Gastroesophageal sphincter (tissue), 4 donors: ENCODE results near the gene RPL4. TPM values are rescaled to one million over a fixed set of nuclear protein-coding genes. Genes with fewer than 3 reads are reported as not detected.
"Not testable (repeated sequence)": the region's sequence is repeated elsewhere in the genome, so short reads cannot be mapped to it uniquely, and the experiment has no call there.

Source experiments
- ATAC-seq: fragments of 150-250 bp; one replicate; pipeline ENCODE4 v1.9.1; 2016; ENCODE audit warnings: mild to moderate bottlenecking, moderate library complexity
- H3K27ac ChIP-seq, 4 donors: fragments of 200-600 bp; sonication (generic) in 3 of 4; 1 replicate in 3 of 4; 2 replicates in 1 of 4; pipeline ENCODE4 v1.5.1; 2016 to 2019
- H3K27me3 ChIP-seq: fragments of 200-600 bp; sonication (generic); one replicate; pipeline ENCODE4 v1.5.1; 2019
- H3K36me3 ChIP-seq, 2 donors: fragments of 200-600 bp; sonication (generic); one replicate each; pipeline ENCODE4 v1.5.1; 2019; ENCODE audit warnings: control low read depth in 1 of 2
- H3K4me1 ChIP-seq, 3 donors: fragments of 200-600 bp; sonication (generic); 1 replicate in 2 of 3; 2 replicates in 1 of 3; pipeline ENCODE4 v1.5.1; 2016 to 2019; ENCODE audit warnings: control low read depth in 2 of 3
- H3K4me3 ChIP-seq, 2 donors: fragments of 200-600 bp; sonication (generic); one replicate each; pipeline ENCODE4 v1.5.1; 2019; ENCODE audit warnings: mild to moderate bottlenecking in 1 of 2, moderate library complexity in 1 of 2
- H3K9me3 ChIP-seq, 3 donors: fragments of 200-600 bp; sonication (generic); one replicate each; pipeline ENCODE4 v1.5.1; 2017 to 2019; ENCODE audit warnings: control low read depth in 2 of 3
- EP300 ChIP-seq: sonication (generic); formaldehyde crosslinking; IDR thresholded peaks from one replicate; pipeline ENCODE4 v1.6.1; 2017; ENCODE audit warnings: antibody characterized with exemption, mild to moderate bottlenecking
- POLR2A ChIP-seq, 2 donors: fragments of 450-650 bp; IDR thresholded peaks; one replicate each; pipeline ENCODE4 v1.6.1; 2017; ENCODE audit warnings: antibody characterized with exemption in 2 of 2, mild to moderate bottlenecking in 2 of 2, moderate library complexity in 1 of 2
- POLR2AphosphoS5 ChIP-seq: sonication (generic); formaldehyde crosslinking; IDR thresholded peaks from one replicate; pipeline ENCODE4 v1.6.1; 2017; ENCODE audit warnings: antibody characterized with exemption
- WGBS, 2 donors: methylation state at CpG; one replicate each; pipeline ENCODE4 v1.1.5; 2018; ENCODE audit warnings: low coverage in 1 of 2; 5-methylcytosine and 5-hydroxymethylcytosine counted together
- total RNA-seq, 4 donors: library from RNA; depleted of rRNA; stranded (reverse); fragments of >200 nt; gene quantifications; one replicate each; pipeline ENCODE4 v1.1.0, GENCODE V29; 2016
- TF ChIP-seq, protein P1 (sequence below), 4 experiments: fragments of 200-600 bp in 2 of 4; fragments of 450-650 bp in 2 of 4; sonication (generic) in 1 of 4; IDR thresholded peaks; one replicate each; pipeline ENCODE4 v1.5.1; 2017 to 2019; ENCODE audit warnings: antibody characterized with exemption in 4 of 4, mild to moderate bottlenecking in 2 of 4, moderate library complexity in 2 of 4

RPL4 gene
- total RNA-seq, 4 donors from 2014 or later, result 3,015 to 4,496 (median 4,021) TPM

DNA sequence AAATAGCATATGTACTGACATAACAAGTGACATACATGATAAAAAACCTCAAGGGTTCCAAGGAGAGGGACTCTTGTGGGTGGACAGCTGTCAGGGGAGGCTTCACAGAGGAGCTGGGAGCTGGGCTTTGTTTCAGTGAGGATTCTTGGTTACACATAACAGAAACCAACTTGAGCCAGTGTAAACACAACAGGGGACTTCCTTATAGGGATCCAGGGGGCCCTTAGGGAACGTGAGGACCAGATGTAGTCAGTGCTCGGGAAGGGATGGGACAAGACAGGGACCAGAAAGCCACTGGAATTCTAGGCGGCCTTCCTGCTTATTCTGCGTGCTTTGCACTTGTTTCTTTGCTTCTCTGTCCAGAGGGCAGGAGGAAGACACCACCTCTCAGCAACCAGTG is 42.0 kb downstream of the RPL4 start:
- WGBS, 2 donors, result 38 to 66% methylated on average over 4 of the region's 4 CpGs
- H3K4me1 ChIP-seq, result no peaks in the 10 kb centered on the region
- no peaks in the 10 kb centered on the region for H3K9me3 ChIP-seq
- peaks cover 0 to 4% of the 10 kb centered on the region in 2 donors for H3K36me3 ChIP-seq
- H3K27ac ChIP-seq, result no peak overlapping the region
- H3K4me3 ChIP-seq, result no peak overlapping the region
- no peaks in the 10 kb centered on the region for H3K27me3 ChIP-seq
- no peak for ATAC-seq
- no peak for TF ChIP-seq POLR2AphosphoS5
- TF ChIP-seq POLR2A (IDR thresholded peaks at IDR 0.05), result no peak
- TF ChIP-seq, protein P1, sequence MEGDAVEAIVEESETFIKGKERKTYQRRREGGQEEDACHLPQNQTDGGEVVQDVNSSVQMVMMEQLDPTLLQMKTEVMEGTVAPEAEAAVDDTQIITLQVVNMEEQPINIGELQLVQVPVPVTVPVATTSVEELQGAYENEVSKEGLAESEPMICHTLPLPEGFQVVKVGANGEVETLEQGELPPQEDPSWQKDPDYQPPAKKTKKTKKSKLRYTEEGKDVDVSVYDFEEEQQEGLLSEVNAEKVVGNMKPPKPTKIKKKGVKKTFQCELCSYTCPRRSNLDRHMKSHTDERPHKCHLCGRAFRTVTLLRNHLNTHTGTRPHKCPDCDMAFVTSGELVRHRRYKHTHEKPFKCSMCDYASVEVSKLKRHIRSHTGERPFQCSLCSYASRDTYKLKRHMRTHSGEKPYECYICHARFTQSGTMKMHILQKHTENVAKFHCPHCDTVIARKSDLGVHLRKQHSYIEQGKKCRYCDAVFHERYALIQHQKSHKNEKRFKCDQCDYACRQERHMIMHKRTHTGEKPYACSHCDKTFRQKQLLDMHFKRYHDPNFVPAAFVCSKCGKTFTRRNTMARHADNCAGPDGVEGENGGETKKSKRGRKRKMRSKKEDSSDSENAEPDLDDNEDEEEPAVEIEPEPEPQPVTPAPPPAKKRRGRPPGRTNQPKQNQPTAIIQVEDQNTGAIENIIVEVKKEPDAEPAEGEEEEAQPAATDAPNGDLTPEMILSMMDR (IDR thresholded peaks at IDR 0.05), result no peak
- no peak for TF ChIP-seq EP300

- no peak for TF ChIP-seq POLR2AphosphoS5
- TF ChIP-seq, protein P1 (IDR thresholded peaks at IDR 0.05), result no peak
- TF ChIP-seq EP300, result no peak
- no peak for TF ChIP-seq POLR2A (IDR thresholded peaks at IDR 0.05)
- no peaks in the 10 kb centered on the region for H3K27me3 ChIP-seq
- no peaks in the 10 kb centered on the region for H3K4me1 ChIP-seq
- no peak for ATAC-seq
- no peak overlapping the region for H3K4me3 ChIP-seq
- no peak overlapping the region for H3K27ac ChIP-seq
- no peaks in the 10 kb centered on the region for H3K9me3 ChIP-seq
- WGBS, 2 donors, result 93 to 94% methylated on average over 2 of the region's 2 CpGs
- H3K36me3 ChIP-seq, result peaks cover 0 to 4% of the 10 kb centered on the region in 2 donors
These were observed 42.7 kb downstream of the RPL4 start for GRCh38 chr15:66461917-66462316.

GRCh38 chr15:66461294-66461693 is 43.4 kb downstream of the RPL4 start:
- ATAC-seq, H3K4me1 ChIP-seq: not testable (repeated sequence)

DNA sequence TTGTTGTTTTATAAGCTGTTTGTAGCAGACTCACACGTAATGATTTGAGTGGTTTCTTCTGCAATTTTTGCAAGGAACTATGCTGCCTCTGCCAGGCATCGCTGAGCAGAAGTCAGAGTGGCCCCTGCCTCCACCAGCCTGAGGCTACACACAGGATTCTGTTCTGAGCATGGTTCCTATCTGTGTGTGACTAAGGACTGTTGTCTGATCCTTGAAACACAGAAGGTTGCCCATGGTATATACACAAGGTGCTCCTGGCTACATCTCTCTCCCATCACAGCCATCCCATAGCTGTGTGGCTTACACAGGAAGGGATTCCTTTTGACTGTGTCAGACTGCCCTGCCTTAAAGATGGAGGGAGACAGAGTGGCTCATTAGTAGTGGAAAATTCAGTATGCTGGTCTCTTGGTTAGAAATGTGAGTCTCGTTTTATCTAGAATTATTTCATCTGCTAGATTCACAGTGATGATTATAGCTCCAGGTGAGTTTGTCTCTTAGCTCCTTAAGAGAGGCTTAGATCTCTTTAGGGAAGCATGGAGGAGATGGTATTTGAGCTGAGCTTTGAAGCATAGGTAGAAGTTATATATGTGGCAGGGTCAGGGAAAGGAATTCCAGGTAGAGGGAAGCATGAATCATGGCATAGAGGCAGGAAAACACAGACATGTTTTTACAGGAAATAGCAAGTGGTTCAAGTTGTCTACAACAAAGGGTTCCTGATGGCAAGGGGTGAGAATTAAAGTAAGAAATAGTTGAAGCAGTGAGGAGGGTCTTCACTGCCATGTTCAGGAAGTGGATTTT is 44.6 kb downstream of the RPL4 start:
- Histone ChIP-seq H3K36me3 (peaks cover 0 to 4% of the 10 kb centered on the region in 2 donors), H3K4me1 (no peaks in the 10 kb centered on the region), H3K27me3 (no peaks in the 10 kb centered on the region), H3K27ac (no peak overlapping the region), H3K4me3 (no peak overlapping the region), H3K9me3 (no peaks in the 10 kb centered on the region)
- TF ChIP-seq, protein P1 (IDR thresholded peaks at IDR 0.05), result no peak
- no peak for TF ChIP-seq EP300
- no peak for TF ChIP-seq POLR2AphosphoS5
- no peak for TF ChIP-seq POLR2A (IDR thresholded peaks at IDR 0.05)
- WGBS, 2 donors, result 96 to 100% methylated on average over 1 to 3 of the region's 3 CpGs
- ATAC-seq, result no peak

More at GRCh38 chr15:66461294-66461693, 43.4 kb downstream of the RPL4 start:
- H3K4me3 ChIP-seq, H3K27me3 ChIP-seq, H3K27ac ChIP-seq, H3K36me3 ChIP-seq, H3K9me3 ChIP-seq: not testable (repeated sequence)
- 99 to 100% methylated on average over 3 to 6 of the region's 6 CpGs for WGBS, 2 donors

GRCh38 chr15:66456211-66456610 is 48.4 kb downstream of the RPL4 start:
- Histone ChIP-seq H3K9me3 (no peaks in the 10 kb centered on the region), H3K36me3 (peaks cover 0 to 18% of the 10 kb centered on the region in 2 donors), H3K4me1 (no peaks in the 10 kb centered on the region), H3K27ac (no peak overlapping the region), H3K4me3 (no peak overlapping the region), H3K27me3 (no peaks in the 10 kb centered on the region)
- TF ChIP-seq POLR2A (IDR thresholded peaks at IDR 0.05), result no peak
- TF ChIP-seq EP300, result no peak
- WGBS, 2 donors, result 67 to 68% methylated on average over 3 of the region's 3 CpGs
- no peak for ATAC-seq

DNA sequence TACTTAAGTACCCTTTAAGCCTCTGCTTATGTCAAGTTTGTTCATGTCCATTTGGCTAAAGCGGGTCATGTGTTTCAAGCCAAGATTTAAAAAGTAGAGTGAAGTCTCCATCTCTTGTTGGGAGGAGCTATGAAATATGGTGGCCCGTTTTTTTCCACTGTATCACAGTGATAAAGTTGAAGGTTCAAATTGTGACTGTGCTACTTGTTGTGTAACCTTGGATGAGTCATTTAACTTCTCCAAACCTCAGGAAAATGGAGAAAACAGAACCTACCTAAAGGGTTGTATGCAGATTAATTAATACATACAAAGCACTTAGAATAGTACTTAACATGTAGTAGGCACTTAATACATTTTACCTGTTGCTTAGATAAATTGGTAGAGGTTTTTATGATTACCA is 50.5 kb downstream of the RPL4 start:
- no peak for TF ChIP-seq EP300
- no peak for TF ChIP-seq POLR2AphosphoS5
- no peak for TF ChIP-seq POLR2A (IDR thresholded peaks at IDR 0.05)
- Histone ChIP-seq H3K27ac (no peak overlapping the region), H3K27me3 (no peaks in the 10 kb centered on the region), H3K9me3 (no peaks in the 10 kb centered on the region), H3K4me1 (no peaks in the 10 kb centered on the region), H3K36me3 (peaks cover 0 to 14% of the 10 kb centered on the region in 2 donors), H3K4me3 (no peak overlapping the region)
- 88 to 90% methylated on average over 2 of the region's 2 CpGs for WGBS, 2 donors
- no peak for ATAC-seq
